GM18519 (cell line): ENCODE data around the gene CXCL8.
A peak's percentile ranks its signal among the peaks of the same experiment; 100 is the strongest.
"Not testable (repeated sequence)": the region's sequence is repeated elsewhere in the genome, so short reads cannot be mapped to it uniquely, and the experiment has no call there.

Experiments
- ATAC-seq: cut with Tn5 transposase; IDR thresholded peaks from one replicate; pipeline ENCODE4 v1.9.1; 2021; ENCODE audit warnings: mild to moderate bottlenecking, moderate library complexity; ENCODE audit not compliant: unreplicated experiment, low FRiP score

Gene CXCL8

DNA sequence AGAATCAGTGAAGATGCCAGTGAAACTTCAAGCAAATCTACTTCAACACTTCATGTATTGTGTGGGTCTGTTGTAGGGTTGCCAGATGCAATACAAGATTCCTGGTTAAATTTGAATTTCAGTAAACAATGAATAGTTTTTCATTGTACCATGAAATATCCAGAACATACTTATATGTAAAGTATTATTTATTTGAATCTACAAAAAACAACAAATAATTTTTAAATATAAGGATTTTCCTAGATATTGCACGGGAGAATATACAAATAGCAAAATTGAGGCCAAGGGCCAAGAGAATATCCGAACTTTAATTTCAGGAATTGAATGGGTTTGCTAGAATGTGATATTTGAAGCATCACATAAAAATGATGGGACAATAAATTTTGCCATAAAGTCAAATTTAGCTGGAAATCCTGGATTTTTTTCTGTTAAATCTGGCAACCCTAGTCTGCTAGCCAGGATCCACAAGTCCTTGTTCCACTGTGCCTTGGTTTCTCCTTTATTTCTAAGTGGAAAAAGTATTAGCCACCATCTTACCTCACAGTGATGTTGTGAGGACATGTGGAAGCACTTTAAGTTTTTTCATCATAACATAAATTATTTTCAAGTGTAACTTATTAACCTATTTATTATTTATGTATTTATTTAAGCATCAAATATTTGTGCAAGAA, 2.3 kb downstream of the CXCL8 start:
- no peak for ATAC-seq

DNA sequence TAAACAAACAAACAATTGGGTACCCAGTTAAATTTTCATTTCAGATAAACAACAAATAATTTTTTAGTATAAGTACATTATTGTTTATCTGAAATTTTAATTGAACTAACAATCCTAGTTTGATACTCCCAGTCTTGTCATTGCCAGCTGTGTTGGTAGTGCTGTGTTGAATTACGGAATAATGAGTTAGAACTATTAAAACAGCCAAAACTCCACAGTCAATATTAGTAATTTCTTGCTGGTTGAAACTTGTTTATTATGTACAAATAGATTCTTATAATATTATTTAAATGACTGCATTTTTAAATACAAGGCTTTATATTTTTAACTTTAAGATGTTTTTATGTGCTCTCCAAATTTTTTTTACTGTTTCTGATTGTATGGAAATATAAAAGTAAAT, 2.9 kb downstream of the CXCL8 start:
- no peak for ATAC-seq

DNA sequence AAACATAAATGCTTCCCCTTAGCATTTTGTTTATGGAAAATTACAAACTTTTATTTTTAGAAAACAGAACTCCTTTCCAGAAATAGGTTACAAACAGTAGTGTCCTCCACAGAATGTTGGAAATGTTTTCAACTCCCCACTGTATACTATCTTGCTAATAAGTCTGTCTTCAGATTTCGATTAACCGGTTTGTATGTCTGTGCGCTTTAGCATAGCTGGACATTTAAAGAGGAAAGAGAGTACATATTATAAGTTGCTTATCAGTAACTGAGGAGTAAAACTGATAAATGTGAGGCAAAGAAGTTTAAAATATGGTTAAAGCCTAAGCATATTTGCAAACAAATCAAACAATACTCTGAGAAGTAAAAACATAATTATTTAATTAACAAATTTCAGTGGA, 3.4 kb downstream of the CXCL8 start:
- ATAC-seq, result no peak

DNA sequence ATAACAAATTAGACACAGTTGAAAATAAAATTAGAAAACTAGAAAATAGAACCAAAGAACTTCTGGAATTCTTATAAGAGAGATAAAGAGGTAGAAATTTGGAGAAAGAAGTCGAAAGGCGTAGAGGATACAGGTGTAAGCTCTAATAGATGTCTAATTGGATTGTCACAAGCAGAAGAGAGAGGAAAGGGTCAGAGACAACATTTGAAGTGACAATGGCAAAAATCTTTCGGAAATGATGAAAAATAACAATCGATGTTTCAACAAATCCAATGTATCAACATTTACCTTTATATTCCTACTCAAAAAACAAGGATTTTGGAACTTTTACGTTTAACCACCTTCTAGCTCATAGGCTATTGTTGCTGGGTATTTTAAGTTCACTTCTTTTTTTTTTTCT, 3.8 kb downstream of the CXCL8 start:
- ATAC-seq, result no peak

DNA sequence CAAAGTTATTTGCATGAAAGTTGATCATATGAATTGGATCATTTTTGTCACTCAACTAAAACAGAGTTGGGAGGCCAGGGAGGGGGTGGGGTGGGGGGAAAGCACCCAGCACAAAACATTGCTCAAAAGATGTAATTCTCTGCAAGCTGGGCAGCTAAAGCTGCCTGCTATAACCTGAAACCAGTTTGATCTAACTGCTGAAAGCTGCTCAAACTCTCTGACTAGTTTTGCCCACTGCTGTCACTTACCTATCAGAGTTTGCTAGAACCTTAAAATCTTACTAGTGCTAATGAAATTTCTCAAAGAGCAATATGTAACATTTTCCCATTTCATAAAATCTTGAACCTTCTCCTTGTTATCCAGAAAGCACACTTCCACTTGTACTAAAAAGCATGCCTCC, 10.4 kb downstream of the CXCL8 start:
- ATAC-seq, result peak; percentile 19

DNA sequence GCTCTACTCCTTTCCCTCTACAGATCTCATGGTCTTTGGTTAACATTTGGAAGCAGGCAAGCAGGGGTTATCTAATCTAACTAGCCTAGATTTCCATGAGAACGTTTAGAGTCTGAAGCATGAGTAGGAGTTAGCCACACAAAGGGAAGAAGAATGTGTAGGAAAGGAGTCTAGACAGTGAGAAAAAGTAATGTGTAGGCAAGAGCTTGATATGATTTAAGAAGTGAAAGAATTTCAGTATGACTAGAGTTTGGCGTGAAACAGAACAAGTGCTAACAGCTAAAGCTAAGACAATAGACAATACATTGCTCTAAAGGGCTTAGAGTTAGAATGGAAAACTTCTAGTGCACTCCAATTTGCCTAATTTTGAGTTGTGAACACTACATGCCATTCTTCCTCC, 10.8 kb downstream of the CXCL8 start:
- ATAC-seq, result peak; percentile 85

DNA sequence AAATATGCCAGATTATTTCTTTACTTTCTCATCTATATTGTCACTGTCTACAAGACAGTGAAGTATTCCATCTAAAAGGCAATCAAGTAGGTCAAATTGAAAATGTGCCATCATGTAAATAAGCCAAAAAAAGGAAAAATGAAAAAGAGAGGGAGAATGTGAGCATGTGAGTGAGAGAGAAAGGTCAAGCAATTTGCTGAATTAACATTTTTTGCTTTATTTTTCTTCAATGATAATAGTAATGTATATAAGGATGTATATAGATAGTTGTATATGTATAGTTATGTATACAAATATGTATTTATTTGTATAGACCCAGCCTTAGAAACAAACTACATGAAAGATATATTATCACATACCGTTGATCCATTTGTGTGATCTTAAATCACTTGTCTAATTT, 11.5 kb downstream of the CXCL8 start:
- no peak for ATAC-seq

DNA sequence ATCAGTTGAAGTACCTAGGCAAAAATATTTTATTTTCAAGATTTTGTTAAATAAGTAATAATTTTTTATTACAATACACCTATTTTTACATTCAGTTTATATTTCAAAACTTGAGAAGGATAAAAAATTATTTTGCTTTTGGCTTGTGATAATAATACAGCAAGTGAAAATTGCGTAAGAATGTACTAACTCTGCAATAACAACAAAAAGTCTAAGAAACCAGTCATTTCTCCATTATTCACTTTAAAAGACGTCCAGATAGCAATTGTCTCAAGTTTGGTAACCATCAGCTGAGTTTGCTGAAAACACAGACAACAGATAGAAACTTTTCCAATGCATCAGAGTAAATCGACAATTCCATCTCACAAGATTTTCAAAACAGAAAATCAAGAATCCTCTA, 12.1 kb downstream of the CXCL8 start:
- no peak for ATAC-seq

DNA sequence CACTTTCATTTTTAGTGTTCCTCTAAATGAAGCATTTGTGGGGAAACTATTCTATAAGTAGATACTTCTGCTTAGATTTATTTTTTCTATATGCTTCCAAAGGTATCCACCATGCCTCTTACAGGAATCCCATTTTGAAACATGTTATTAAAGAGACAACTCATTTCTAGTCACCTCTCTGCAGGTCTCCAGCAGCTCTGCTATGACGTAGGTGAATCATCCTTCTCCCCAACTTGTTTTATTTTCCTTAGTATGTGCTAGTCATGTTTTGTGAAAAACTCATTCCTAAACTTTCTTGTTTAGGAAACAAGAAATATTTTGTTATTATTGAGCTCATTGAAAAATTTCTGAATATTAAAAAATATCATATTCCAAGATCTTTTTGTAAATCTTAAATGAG, 12.8 kb downstream of the CXCL8 start:
- ATAC-seq, result no peak

DNA sequence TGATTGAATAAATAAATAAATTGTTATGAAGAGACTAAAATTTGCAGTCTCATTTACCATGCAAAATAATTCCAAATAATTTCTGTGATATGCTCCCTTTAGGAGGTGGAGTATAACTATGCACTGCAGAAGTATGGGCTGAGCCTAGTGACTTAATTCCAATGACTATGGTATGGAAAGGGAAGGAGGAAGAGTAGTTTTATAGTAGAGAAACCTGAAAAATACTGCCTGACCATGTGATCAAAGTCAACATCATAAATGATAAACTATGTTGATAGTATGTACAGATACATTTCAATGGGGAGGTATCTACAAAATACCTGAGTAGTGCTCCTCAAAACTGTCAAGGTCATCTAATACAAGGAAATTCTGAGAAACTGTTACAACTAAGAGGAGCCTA, 14.6 kb downstream of the CXCL8 start:
- no peak for ATAC-seq

DNA sequence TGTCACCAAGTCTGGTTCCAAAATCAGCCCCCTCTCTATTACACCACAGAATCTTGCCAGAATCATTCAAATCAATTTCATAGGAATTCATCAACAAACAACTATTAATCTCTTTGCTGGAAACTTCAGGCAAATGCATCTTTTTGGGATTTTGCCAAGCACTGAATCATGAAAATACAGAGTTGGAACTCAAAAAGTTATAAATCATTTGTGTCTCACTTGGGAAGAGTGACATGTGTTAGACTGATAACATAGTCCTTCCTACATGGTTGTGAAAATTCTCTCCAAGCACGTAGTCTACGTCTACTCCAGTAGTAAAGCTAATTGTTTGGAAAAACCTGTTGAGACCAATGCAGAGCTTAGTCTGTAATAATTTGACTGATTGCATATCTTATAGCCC, 19.0 kb downstream of the CXCL8 start:
- ATAC-seq, result no peak

DNA sequence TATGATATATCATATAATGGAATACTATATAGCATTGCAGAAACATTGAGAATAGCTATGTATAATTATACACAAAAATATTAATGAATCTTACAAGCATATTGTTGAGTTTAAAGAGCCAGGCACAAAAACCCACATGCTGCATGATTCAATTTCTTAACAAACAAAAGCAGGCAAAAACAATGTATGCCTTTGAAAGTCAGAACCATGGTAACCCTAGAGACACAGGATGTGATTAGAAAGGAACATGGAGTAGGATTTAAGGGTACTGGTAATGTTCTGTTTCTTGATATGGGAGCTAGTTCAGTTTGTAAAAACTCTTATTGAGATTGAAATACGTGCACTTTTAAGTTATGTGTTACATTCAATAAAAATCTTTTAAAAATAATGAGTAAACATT, 21.5 kb downstream of the CXCL8 start:
- no peak for ATAC-seq

DNA sequence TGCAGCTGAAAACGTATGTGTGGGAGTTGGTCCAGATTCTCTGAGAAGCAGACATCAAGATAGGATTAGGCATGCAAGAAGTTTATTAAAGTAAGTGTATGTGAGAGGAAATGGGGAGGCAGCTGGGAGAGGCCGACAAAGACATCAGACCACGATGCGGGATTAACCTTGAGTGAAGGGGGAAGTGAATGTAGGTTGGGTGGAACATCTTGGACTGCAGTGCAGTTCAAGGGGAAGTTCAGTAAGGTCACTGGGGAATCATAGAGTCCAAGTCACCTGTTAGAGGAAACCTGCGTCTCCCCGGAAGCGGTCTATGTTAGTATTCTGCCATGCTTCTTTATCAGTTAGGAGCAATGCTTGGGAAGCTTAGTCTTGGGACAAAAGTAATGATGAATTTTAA, 22.0 kb downstream of the CXCL8 start:
- ATAC-seq, result no peak

DNA sequence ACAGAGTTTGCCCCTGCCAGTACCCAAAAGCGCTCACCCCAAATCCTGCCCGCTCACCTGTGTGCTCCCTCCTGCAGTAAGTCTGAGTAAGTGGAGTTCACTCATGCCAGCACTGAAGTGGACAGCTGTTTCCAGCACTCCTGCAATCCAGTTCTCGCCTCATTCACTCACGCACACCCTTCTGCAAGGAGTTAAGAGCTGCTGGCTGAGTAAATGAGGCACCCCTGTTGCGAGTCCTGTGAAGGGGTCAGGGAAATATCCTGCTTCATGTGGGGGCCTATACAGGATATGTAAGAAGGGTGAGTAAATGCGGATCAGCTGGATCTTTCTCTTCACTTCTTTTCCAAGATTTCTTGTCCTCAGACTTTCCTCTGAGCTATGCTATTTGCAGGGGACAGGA, 23.5 kb downstream of the CXCL8 start:
- no peak for ATAC-seq

DNA sequence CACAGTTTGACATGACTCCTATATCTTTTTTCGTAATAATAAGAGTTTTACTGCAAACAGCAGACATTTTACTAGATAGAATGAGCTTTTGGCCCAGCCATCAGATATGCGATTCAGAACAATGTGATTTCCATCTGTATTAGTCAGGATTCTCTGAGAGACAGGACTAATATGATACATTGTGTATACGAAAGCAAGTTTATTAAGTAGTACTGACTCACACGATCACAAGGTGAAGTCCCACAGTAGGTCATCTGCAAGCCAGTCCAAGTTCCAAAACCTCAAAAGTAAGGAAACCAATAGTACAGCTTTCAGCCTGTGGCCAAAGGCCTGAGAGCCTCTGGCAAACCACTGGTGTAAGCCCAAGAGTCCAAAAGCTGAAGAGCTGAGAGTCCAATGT, 24.1 kb downstream of the CXCL8 start:
- ATAC-seq, result no peak

DNA sequence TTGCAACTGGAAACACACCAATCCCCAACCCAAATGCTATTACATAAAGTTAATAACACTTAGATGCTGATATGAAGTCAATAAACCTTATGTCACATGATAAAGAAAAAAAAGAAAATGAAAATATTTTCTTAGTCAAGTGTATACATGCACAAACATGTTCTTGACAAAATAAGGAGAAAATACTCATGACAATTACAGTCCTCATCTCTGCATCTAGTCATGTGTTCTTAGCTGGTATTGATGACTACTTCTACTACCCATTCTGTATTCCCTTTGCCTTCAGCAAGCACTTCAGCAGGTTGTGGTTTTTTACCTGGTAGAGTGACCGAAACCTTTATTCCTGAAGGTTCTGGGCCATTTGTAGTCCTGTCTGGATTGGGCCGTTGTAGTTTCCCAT, 24.9 kb downstream of the CXCL8 start:
- ATAC-seq, result no peak

DNA sequence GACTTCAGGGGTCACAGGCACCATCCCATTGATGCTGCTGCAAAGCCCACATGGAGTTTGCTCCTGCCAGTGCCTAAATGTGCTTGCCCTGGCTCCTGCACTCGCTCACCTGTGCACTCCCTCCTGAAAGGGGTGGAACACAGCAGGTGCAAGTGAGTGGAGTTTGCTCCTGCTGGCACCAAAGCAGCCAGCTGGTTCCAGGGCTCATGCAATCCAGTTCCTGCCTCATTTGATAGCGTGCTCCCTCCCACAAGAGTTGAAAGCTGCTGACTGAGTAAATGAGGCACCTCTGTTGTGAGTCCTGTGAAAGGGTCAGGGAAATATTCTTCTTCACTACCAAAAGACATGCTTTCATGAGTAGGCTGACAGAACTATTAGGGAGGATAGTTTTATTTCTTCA, 30.5 kb downstream of the CXCL8 start:
- no peak for ATAC-seq

DNA sequence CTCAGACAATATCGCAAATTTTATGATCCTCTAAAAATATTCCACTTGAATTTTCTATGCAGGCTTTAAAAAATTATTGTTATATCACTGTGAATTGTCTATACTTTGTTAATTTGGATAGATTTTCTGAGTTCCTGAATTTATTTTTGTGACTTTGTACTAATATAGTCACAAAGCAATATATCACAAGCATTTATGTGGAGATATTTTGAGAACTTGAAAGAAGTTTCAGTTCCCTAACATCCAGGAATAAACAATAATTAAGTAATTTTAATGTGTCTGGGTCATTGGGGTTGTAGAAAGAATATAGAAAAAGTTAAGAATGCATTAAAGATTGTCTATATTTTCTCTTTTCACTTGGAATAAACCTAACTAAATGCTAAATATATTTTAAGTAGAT, 32.0 kb downstream of the CXCL8 start:
- no peak for ATAC-seq

DNA sequence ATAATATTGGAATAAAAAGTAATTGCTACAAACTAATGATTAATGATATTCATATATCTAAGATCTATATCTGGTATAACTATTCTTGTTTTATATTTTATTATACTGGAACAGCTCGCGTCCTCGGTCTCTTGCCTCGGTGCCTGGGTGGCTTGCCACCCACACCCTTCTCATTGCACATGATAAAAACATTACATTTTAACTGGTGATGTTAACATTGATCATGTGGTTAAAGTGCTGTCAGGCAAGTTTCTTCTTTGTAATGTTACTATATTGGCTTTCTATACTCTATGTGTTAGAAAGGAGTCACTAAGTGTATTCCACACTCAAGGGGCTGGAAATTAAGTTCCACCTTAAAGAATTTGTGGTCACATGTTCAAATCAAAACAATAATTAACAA, 34.0 kb downstream of the CXCL8 start:
- ATAC-seq, result not testable (repeated sequence)

DNA sequence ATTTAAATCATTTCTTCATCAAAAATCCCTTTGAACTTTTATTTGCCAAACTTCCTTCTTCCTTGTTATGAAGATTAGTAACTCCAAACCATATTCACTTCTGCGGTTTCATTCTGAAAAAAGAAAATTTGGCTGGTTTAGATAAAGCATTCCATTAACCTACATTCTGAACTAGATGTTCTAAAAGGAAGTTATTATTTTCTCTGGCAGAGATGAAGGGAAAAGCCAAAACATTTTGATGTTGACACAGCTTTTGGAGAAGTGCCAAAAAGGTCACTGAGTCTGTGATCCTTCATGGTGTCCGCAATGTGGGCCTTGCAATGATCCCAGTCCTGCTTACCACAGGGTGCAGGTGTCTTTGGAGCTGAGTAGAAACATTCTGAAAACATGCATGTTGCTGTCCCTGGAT, 36.0 kb downstream of the CXCL8 start:
- ATAC-seq, result no peak

DNA sequence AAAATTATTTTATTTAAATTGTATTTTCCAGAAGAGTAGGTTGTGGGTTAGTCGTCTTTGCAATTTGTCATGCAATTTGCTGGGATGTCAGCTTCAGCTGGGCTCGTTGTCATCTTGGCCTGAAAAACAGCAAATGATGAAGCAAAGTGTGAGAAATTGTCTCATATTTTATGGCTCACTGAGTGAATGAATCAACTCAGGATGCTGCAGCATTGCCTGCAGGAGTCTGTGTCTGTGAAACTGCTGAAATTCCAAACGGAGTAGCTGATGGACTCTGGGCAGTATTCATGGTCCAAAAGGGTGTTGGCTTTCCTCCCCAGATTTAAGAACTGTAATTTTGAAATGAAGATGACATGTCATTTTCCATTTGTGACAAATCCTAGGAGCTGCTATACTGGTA, 37.2 kb downstream of the CXCL8 start:
- ATAC-seq, result no peak

DNA sequence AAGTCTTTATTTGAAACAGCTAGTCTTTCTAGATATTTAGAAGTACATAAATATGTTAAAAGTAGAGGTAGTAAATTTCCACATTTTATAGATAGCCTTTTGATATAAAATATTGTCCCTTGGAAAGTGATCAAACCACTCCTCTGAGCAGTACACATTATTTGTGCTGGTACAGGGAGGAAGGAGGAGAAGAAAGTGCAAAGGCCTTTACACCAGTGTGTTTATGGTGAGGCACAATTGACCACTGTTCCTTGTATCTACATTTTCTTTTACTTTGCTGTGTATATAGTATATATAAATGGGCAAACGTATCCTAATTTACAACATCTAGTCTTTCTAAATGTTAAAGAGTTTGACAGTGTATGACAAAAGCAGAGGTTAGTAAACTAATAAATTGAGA, 39.9 kb downstream of the CXCL8 start:
- no peak for ATAC-seq

DNA sequence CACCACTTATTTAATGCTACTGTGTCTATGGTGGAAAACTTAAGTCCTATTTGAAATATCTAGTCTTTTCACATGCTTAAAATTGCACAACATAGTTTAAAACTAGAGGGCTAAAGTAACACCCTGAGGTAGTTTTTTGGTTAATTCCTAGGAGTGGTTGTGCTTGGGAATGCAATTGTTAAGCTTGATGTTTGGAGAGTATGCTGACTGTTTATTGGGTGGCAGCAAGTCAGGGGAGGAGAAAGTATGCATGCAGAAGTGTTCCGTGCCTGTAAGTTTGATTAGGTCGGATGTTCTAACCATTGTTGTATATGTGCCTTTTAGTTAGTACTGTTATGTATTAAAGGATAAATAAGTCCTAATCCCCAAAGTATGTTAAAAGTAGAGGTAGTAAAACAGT, 40.5 kb downstream of the CXCL8 start:
- ATAC-seq, result no peak
